CD4-positive, alpha-beta memory T cell (primary cell): ENCODE data around the gene OTOS. TPM values are rescaled to one million over a fixed set of nuclear protein-coding genes. Genes with fewer than 3 reads are reported as not detected.

Experiments used
- CTCF ChIA-PET: fragments of 350-600 bp; sonication (Branson Sonifier 250); formaldehyde crosslinking; loops from one replicate; lab custom pipeline; 2021; ENCODE audit warnings: inconsistent platforms; ENCODE audit not compliant: partially characterized antibody; lab: Charles Lee
- POLR2A ChIA-PET: fragments of 350-600 bp; sonication (Branson Sonifier 250); formaldehyde crosslinking; loops from one replicate; lab custom pipeline; 2021; ENCODE audit not compliant: partially characterized antibody; lab: Charles Lee
- DNase-seq, 5 donors: peaks; one replicate each; pipeline versions ENCODE4 v3.0.0 to v3.0.0-alpha.2; 2020 to 2022; ENCODE audit warnings: mixed read lengths in 1 of 5
- H3K27ac ChIP-seq: one replicate; pipeline ENCODE4 v1.7.0; 2013; ENCODE audit warnings: low read depth, low read length
- H3K27me3 ChIP-seq: 2 replicates; pipeline ENCODE4 v1.7.0; 2013; ENCODE audit warnings: mild to moderate bottlenecking, low read length, moderate library complexity; ENCODE audit not compliant: insufficient read depth
- H3K36me3 ChIP-seq: 2 replicates; pipeline ENCODE4 v1.7.0; 2013; ENCODE audit warnings: mild to moderate bottlenecking, low read length, moderate library complexity; ENCODE audit not compliant: insufficient read depth
- H3K4me1 ChIP-seq: 2 replicates; pipeline ENCODE4 v1.7.0; 2013; ENCODE audit warnings: mild to moderate bottlenecking, low read length, moderate library complexity; ENCODE audit not compliant: insufficient read depth
- H3K4me3 ChIP-seq, 2 donors: one replicate each; pipeline ENCODE4 v1.7.0; 2013; ENCODE audit warnings: low read length in 2 of 2, mild to moderate bottlenecking in 1 of 2
- H3K9me3 ChIP-seq, 2 donors: one replicate each; pipeline ENCODE4 v1.7.0; 2013; ENCODE audit warnings: low read length in 2 of 2, control low read depth in 1 of 2; ENCODE audit not compliant: control insufficient read depth in 1 of 2
- H3K27ac Mint-ChIP-seq, 7 donors: one replicate each; pipeline ENCODE4 v1.8.0; 2020 to 2021; ENCODE audit warnings: mixed read lengths in 7 of 7, mild to moderate bottlenecking in 6 of 7, inconsistent platforms in 3 of 7, moderate library complexity in 3 of 7
- H3K27me3 Mint-ChIP-seq, 2 donors: one replicate each; pipeline ENCODE4 v1.8.0; 2020 to 2021; ENCODE audit warnings: mixed read lengths in 2 of 2
- H3K36me3 Mint-ChIP-seq, 2 donors: one replicate each; pipeline ENCODE4 v1.8.0; 2020 to 2021; ENCODE audit warnings: mixed read lengths in 2 of 2, inconsistent platforms in 1 of 2, mild to moderate bottlenecking in 1 of 2
- H3K4me1 Mint-ChIP-seq, 4 donors: one replicate each; pipeline ENCODE4 v1.8.0; 2020 to 2021; ENCODE audit warnings: mixed read lengths in 4 of 4, mild to moderate bottlenecking in 1 of 4
- H3K4me3 Mint-ChIP-seq, 8 donors: one replicate each; pipeline ENCODE4 v1.8.0; 2020 to 2021; ENCODE audit warnings: mixed read lengths in 8 of 8, mild to moderate bottlenecking in 7 of 8, moderate library complexity in 6 of 8, inconsistent platforms in 3 of 8
- H3K9me3 Mint-ChIP-seq, 8 donors: one replicate each; pipeline ENCODE4 v1.8.0; 2020 to 2021; ENCODE audit warnings: mixed read lengths in 8 of 8, mild to moderate bottlenecking in 5 of 8, inconsistent platforms in 3 of 8, moderate library complexity in 1 of 8
- intact Hi-C: fragments of 100-400 bp; cut with micrococcal nuclease; formaldehyde crosslinking; loops from one replicate; pipeline ENCODE4 v1.15.1; 2023
- polyA plus RNA-seq, 2 donors: library from polyadenylated mRNA; unstranded; fragments of 300-500 nt; fragmentation: Illumina TruSeq; gene quantifications; one replicate each; pipeline ENCODE4 v1.2.3, GENCODE V29; 2021
- total RNA-seq, 2 experiments: library from RNA; stranded (reverse); gene quantifications; one replicate each; pipeline ENCODE4 v1.2.3, GENCODE V29; 2021

OTOS gene
- total RNA-seq (not detected), polyA plus RNA-seq (not detected)

DNA sequence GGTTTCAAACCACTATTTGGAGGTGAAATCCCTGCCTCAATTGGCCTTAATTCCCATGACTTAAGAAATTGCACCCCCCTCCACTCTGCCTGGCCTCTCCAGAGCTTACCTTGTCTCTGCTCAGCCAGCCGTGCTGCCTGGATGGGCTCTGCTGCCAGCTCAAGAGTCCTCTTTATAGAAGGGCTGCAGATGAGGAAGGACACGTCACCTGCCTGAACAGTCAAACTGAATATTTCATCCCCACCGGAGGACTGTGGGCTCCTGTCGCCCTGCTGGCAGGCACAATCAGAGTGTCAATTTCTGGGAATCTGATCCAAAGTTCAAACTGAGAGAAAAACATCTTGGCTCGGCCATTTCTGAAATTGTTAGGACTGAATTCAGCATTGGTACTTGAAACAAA, at the start of gene OTOS:
Gene OTOS (minus strand): TSS at position 148 of the 400 bp plus-strand sequence. CDS start 332 bp downstream, outside the sequence.
- H3K4me3 Mint-ChIP-seq, result peak within 1 kb of the TSS in 3 of 8 donors; percentile 3 to 31 (median 26)
- H3K27ac ChIP-seq, result no peak within 1 kb of the TSS
- POLR2A ChIA-PET, result no interaction called here

GRCh38 chr2:240189686-240190085, 49.2 kb upstream of the OTOS start:
- Mint-ChIP-seq H3K4me3 (no peak overlapping the region), H3K4me1 (no peaks in the 10 kb centered on the region), H3K9me3 (peaks cover 2 to 19% (median 14%) of the 10 kb centered on the region in 8 donors), H3K36me3 (no peaks in the 10 kb centered on the region), H3K27ac (no peak overlapping the region), H3K27me3 (peaks cover 12 to 26% of the 10 kb centered on the region in 2 donors)
- H3K36me3 ChIP-seq, result no peaks in the 10 kb centered on the region
- intact Hi-C loops, result no loop called here
- no peak overlapping the region for H3K27ac ChIP-seq
- no peaks in the 10 kb centered on the region for H3K27me3 ChIP-seq
- no peaks in the 10 kb centered on the region for H3K9me3 ChIP-seq
- no peak for DNase-seq
- no peak overlapping the region for H3K4me3 ChIP-seq
- ChIA-PET CTCF (no interaction called here), POLR2A (no interaction called here)
- H3K4me1 ChIP-seq, result no peaks in the 10 kb centered on the region

More for the DNA sequence above, at the start of gene OTOS:
- Mint-ChIP-seq H3K27ac (peak within 1 kb of the TSS in 2 of 7 donors; percentile 11 to 29), H3K27me3 (peaks cover 0 to 4% of the 10 kb centered on the region in 2 donors), H3K36me3 (peaks cover 0 to 4% of the 10 kb centered on the region in 2 donors), H3K9me3 (no peaks in the 10 kb centered on the region), H3K4me1 (peaks cover 6 to 19% (median 12%) of the 10 kb centered on the region in 4 donors)
- intact Hi-C loops, result loop anchor here (5.0 kb wide), 3 partner anchors 208 to 1418 kb away; no protein-coding TSS in a partner anchor
- H3K4me3 ChIP-seq, result no peak within 1 kb of the TSS
- H3K4me1 ChIP-seq, result peaks cover 10% of the 10 kb centered on the region
- no peak for DNase-seq
- CTCF ChIA-PET, result interaction anchor here (0.9 to 8.8 kb wide), 3 partner anchors 9 to 119 kb away, joined by 3 to 149 read pairs (median 7); no protein-coding TSS in a partner anchor
- no peaks in the 10 kb centered on the region for H3K36me3 ChIP-seq
- H3K27me3 ChIP-seq, result no peaks in the 10 kb centered on the region
- no peaks in the 10 kb centered on the region for H3K9me3 ChIP-seq

DNA sequence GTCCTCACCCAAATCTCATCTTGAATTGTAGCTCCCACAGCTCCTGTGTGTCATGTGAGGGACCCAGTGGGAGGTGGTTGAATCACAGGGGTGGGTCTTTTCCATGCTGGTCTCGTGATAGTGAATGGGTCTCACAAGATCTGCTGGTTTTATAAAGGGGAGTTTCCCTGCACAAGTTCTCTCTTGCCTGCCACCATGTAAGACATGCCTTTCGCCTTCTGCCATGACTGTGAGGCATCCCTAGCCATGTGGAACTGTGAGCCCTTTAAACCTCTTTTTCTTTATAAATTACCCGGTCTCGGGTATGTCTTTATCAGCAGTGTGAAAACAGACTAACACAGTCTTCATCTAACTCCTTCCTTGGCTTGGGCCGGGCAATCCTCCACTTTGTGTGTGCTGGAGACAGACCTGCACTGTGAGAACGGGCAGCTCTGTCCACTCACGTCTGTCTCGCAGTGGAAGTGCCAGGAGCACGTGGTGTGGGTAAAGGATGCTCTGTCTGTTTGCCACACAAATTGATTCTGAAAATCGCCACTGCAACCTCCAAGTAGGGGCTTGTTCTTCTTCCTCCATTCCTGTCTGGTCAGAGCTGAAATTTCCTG, 47.6 kb upstream of the OTOS start:
- H3K4me3 ChIP-seq, result no peak overlapping the region
- intact Hi-C loops, result no loop called here
- no peaks in the 10 kb centered on the region for H3K27me3 ChIP-seq
- Mint-ChIP-seq H3K36me3 (no peaks in the 10 kb centered on the region), H3K27ac (no peak overlapping the region), H3K9me3 (peaks cover 2 to 19% (median 14%) of the 10 kb centered on the region in 8 donors), H3K4me3 (no peak overlapping the region), H3K4me1 (no peaks in the 10 kb centered on the region), H3K27me3 (peaks cover 6 to 26% of the 10 kb centered on the region in 2 donors)
- no peaks in the 10 kb centered on the region for H3K36me3 ChIP-seq
- H3K9me3 ChIP-seq, result no peaks in the 10 kb centered on the region
- ChIA-PET CTCF (no interaction called here), POLR2A (no interaction called here)
- no peak for DNase-seq
- no peak overlapping the region for H3K27ac ChIP-seq
- H3K4me1 ChIP-seq, result no peaks in the 10 kb centered on the region

DNA sequence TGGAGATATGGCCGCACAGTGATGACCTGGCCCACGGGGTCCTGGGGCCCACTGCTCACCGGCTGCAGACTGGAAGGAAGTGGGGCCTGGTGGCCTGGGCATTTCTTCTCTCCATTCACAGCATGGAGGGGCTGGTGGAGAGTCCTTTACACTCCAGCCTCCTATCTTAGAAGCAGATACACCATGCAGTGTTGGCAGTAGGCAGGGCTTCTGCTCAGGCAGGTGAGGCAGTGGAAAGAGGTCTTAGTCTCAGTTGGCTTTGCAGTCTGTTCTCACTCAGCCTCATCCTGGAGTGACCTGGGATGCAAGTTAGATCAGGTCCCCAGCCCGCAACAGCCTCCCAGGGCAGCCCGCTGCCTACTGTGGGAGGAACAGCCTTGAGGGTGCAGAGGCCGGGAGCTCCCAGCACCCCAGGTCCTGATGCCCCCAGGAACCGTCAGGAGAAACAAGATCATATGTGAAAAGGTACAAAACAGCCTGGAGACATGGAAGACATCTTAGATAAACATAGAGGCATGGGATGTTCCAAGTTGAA, 45.8 kb upstream of the OTOS start:
- ChIA-PET POLR2A (no interaction called here), CTCF (no interaction called here)
- H3K4me1 Mint-ChIP-seq, result no peaks in the 10 kb centered on the region
- no peak overlapping the region for H3K27ac Mint-ChIP-seq
- no peaks in the 10 kb centered on the region for H3K36me3 Mint-ChIP-seq
- DNase-seq, result no peak
- Histone ChIP-seq H3K9me3 (no peaks in the 10 kb centered on the region), H3K4me3 (no peak overlapping the region), H3K4me1 (no peaks in the 10 kb centered on the region), H3K27me3 (no peaks in the 10 kb centered on the region), H3K27ac (no peak overlapping the region), H3K36me3 (no peaks in the 10 kb centered on the region)
- intact Hi-C loops, result no loop called here
- H3K27me3 Mint-ChIP-seq, result peaks cover 7 to 19% of the 10 kb centered on the region in 2 donors
- H3K4me3 Mint-ChIP-seq, result no peak overlapping the region
- H3K9me3 Mint-ChIP-seq, result peaks cover 2 to 22% (median 13%) of the 10 kb centered on the region in 8 donors

- Histone ChIP-seq H3K4me3 (no peak overlapping the region), H3K4me1 (no peaks in the 10 kb centered on the region), H3K36me3 (no peaks in the 10 kb centered on the region), H3K27me3 (no peaks in the 10 kb centered on the region), H3K27ac (no peak overlapping the region), H3K9me3 (no peaks in the 10 kb centered on the region)
- H3K4me1 Mint-ChIP-seq, result no peaks in the 10 kb centered on the region
- no peaks in the 10 kb centered on the region for H3K36me3 Mint-ChIP-seq
- H3K9me3 Mint-ChIP-seq, result peaks cover 2 to 22% (median 13%) of the 10 kb centered on the region in 8 donors
- H3K4me3 Mint-ChIP-seq, result no peak overlapping the region
- ChIA-PET CTCF (no interaction called here), POLR2A (no interaction called here)
- H3K27ac Mint-ChIP-seq, result no peak overlapping the region
- intact Hi-C loops, result no loop called here
- H3K27me3 Mint-ChIP-seq, result peaks cover 15 to 30% of the 10 kb centered on the region in 2 donors
- DNase-seq, result no peak
Observed at GRCh38 chr2:240184656-240185055, 44.2 kb upstream of the OTOS start.

DNA sequence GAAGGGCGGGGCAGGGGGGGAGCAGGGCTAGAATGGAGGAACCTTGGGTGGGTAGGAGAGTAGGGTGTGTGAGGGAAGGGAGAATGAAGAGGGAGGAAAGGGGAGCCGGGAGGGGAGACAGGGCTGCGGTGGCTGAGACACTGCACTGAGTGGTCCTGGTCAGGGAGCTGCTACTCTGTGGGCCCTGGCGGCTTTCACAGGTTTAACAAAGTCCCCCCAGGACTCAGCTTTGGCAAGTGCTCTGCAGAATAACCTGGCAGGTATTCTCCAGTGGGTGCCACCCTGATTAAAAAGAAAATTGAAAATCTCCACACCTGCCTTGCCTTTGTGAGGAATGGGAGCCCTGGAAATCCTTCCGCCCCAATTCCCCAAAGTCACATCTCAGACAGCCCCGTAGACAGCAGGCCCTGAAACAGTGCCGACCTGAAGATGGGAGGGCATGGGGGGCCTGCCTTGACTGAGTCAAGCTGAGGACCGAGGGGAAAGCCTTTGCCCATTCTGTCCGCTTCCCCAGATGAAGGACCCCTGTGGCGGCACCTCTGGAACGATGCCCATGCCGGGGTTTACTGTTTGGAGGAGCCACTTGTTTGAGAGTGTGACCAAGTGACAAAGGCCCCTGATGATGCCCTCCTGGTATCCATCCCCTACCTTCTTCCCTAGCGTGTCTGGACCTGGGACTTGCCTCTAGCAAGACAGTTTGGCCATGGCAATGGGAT, 43.6 kb upstream of the OTOS start:
- POLR2A ChIA-PET, result no interaction called here
- intact Hi-C loops, result no loop called here
- no peaks in the 10 kb centered on the region for H3K27me3 ChIP-seq
- no peak for DNase-seq
- CTCF ChIA-PET, result no interaction called here
- no peaks in the 10 kb centered on the region for H3K9me3 ChIP-seq
- no peak overlapping the region for H3K4me3 ChIP-seq
- Mint-ChIP-seq H3K9me3 (peaks cover 2 to 20% (median 13%) of the 10 kb centered on the region in 8 donors), H3K4me3 (no peak overlapping the region), H3K27me3 (peaks cover 15 to 28% of the 10 kb centered on the region in 2 donors), H3K4me1 (no peaks in the 10 kb centered on the region), H3K27ac (no peak overlapping the region), H3K36me3 (no peaks in the 10 kb centered on the region)
- no peaks in the 10 kb centered on the region for H3K4me1 ChIP-seq
- H3K36me3 ChIP-seq, result no peaks in the 10 kb centered on the region
- H3K27ac ChIP-seq, result no peak overlapping the region
